ENCODE results near the gene ITGB7.
"Not testable (repeated sequence)": the region's sequence is repeated elsewhere in the genome, so short reads cannot be mapped to it uniquely, and the experiment has no call there.

The ITGB7 gene

DNA sequence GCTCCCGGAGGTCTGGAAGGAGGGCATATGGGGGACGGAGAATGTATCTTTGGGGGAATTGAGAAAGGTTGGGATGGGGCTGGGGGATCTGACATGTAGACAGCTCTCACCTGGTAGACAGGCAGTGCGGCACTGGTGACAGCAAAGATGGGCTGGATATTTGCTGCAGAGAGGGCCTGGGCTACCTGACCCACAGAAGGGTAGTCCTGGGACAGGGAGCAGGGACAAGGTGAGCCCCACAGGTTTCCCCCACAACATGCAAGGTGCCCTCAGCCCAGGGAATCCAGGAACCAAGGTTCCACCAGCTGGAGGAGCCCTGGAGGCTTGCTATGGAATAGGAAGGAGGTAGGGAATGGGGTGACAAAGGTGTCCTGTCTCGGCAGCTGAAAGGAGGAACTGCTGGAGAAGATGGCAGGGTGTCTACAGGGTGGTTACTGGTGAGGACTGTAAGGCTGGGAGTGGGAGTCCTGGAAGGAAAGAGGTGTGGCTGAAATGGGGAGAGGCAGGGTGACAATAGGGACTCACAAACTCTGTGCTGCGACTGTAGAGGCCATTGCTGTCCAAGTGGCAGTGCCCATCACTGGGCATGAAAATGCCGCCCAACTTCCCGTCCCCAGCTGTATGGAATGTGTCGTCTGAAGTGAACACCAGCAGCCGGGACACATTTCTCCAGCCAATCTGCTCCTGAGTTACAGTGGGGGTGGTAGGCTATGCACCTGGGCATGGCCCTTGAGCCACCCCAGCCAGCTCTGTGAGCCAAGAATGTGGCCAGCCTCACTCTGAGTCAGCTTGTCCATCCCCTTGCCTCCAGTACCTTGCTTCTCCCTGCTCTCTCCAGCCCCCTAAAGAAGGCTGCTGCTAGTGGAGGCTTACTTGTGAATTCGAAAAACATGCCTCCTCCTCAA is 11.3 kb downstream of the ITGB7 start:
- DNase-seq = no peak

DNA sequence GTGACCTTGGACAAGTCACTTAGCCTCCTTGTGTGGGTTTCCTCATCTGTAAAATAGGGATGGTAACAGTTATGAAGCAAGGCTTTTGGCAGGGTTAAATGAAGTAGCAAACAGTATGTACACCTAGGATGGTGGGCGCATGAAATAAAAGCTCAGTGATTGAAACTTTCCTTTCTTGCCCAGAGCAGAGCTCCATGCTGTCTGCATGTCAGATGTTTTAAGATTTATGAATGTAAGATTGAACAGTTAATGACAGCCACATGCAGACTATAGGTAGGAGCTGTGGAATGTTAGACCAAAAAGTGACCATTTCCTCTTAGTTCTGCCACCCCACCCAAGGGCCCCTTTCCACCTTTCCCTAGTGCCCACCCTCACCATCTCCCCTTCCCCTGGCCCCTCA is 12.1 kb downstream of the ITGB7 start:
- no peak for DNase-seq

DNA sequence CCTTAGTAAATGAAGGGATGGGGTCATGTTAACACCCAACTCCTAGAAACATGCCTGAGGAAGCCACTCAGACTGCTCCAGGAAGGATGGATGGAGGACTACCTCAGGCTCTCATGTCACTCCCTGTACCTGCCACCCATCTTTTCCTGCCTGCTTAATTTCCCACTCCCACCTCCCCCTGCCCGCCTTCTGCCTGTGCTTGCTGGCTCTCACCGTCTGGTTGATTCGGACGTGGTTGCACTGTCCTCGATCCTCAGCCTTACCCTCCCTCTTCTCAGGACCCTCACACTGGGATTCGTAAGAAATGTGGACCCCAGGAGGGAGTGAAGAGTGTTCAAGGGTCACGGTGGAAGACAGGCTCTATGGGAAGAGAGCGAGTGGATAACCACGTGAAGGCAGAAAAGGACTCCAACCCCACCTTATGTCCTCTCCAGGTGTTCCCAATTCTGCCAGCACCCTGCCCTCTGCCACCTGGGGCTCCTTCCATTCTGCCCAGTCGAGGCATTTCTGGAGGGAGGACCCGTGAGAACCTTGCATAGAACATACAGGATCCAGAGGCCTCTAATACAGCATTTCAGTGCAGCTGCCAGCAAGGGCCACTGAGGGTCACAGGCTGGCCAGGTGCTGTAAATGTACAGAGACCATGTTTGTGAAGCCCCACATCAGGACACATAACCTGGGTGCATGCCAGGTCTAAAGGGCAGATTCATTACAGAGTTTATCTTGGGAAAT is 12.9 kb downstream of the ITGB7 start:
- DNase-seq = no peak

DNA sequence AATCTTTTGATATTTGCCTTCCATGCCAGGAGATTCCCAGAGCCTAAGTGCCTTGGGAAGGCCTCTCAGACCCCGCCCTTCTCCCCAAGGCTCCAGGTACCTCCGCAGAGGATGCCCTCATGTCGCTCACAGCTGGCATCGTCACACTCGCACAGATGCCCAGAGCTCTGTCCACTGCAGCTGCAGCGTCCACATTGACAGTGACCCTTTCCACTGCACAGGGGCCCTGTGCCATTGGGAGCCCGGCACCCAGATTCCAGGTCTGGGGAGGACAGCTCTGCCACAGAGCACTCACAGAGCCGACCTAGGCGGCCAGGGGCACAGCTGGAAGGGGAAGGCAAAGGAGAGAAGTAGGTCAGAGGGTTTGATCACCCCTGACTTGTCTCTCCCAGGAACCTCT is 14.0 kb downstream of the ITGB7 start:
- no peak for DNase-seq

DNA sequence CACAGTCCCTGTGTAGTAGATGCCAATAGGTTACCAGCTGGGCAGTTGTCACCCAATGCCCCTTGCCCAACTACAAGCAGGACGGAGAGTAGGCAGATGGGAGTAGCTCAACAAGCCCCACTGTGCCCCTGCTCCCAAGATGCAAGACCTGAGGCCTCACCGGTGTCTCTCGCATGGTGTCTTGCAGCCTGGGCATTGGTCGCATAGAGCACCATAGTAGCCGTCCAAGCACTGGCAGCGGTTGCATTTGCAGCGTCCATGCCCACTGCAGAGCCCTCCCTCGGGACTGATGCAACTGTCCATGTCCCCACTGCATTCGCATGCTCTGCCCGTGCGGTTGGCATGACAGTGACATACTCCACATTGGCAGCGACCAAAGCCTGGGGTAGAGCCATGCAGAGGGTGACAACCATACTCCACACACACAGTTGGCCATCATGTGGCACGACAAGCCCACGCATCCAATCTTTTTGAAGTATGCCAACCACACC is 14.5 kb downstream of the ITGB7 start:
- DNase-seq = no peak

DNA sequence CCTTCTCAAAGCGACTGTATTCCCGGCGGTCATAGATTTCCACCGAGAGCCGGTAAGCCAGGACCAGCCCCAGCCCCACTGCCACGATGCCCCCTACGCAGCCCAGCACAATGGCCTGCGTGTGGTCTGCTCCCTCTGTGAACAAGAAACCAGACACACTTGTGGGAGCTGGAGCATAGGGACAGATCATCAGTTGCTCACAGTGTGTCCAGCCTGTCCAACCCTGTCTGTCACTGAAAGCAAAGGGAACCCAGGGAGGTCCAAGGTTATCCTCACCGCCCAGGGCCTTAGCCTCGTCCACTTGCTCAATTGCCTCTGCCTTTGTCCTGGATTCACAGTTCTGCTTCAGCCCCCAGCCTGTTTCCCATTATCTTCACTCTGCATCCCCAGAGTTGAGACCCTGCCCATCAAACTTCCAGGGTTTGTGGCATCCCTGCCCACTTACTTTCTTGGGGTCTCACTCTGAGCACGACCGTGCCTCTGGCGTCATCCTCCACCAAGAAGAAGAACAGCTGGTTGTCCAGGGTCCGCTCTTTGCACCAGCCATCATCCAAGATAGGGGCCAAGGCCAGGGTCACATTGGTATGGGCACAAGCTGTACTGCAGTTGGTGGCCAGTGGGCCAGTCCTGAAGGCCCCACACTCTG is 15.0 kb downstream of the ITGB7 start:
- no peak for DNase-seq

DNA sequence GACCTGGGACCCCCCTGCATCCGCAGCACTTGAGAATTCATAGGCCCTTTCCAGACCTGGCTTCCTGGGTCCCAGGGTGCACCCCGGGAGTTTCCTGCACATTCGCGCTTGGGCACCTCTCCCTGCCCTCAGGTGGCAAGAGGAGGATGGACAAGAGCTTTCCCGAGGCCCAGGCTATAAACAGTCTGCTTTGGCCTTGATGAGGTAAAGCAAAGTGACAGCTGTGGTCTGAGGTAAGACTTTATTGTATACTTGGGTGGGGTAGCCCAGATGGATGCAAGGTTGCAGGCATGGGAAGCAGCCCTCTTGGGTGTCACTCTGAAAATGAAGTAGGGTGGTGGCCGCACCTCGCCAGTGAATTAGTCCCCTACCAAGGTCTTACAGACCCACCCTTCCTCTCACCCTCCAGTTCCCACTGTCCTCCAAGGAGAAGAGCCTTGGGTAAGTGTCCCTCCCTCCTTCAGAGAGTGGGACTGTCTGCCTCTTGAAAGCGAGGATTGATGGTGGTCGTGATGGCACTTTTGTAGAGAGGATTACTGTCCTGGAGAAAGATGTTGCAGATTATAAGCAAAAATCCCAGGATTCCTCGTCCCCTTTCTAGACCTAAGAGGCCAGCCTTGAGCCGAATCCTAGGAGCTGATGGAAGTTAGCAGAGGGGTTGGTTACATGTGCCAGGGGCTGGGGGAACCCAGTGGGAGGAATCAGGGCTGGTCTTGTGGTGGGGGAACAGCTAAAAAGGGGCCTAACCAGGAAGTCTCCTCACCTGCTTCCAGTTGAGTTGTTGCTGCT is 15.8 kb downstream of the ITGB7 start:
- no peak for DNase-seq

DNA sequence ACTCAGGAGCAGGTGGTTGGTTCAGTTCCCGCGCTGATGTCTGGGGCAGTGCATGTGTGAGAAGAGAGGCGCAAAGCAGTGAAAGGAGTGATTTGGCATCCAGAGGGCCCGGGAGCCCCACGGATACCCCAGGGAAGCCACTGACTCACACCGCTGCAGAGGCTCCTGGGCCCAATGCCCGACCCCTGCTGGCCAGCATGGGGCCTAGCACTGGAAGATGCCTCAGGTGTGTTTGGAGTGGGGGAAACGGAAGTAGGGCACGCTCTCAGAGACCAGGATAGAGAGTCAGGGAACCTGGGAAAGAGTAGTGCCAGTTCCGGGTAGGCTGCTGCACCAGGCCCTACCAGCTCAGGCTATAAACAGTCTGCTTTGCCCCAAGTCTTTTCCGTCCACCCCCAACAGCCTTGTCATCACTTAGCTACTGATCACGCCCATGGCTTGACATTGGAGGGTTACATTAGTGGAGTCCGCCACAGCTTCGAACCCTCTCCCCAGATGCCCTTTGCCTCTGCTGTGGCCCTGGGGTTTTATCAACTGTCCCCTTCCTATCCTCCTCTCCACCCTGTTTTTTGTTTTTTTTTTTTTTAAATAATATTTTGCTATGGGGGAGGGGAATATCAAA is 16.8 kb downstream of the ITGB7 start:
- peak; percentile 49 for DNase-seq

DNA sequence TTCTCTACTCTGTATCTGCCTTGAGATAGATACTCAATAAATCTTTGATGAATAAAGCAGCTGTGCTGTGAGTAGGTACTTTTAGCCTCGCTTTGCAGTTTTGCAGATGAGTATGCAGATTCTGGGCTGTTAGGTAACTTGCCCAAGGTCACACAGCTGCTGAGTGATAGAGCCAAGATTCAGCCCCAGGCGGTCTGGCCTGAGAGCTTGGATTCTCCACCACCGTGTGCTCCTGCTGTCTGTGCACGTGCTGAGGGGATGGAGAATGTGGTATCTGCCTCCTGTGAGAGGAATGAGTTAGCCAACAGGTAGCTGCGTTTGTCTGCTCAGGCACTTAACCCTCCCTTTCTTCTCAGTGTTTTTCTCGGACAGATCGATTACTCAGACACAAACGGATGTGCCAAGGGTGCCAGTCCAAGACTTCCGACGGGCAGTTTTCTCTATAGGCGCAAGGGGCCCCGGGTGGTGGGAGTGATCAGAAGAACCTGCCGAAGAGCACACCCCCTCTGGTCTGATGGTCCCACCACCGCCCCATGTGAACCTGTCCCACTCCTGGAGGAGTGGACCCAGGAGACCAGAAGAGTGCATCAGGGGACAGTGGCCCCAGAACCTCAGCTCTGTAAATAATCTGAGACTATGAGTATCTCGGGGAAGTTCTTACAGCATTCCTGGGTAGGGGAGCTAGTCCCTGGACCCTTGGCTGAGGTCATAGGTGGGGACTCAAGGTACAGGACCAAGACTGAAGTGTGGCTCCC is 19.7 kb downstream of the ITGB7 start:
- DNase-seq = no peak

DNA sequence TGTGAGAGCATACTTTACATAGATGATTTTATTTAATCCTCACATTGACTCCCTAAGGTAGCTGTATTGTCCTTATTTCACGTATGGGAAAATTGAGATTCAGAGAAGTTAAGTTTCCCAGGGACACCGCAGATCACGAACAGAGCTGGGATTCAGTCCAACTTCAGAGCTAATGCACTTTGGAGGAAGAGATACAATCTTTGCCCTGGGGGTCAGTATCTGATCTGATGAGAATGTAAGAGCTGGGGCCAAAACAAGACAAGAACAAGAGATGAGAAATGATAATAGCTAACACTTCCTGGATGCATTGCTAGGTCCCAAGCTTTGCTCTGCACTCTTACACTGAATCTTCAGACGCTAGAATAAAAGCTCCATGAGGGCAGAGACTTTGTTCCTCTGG is 20.3 kb downstream of the ITGB7 start:
- no peak for DNase-seq

DNA sequence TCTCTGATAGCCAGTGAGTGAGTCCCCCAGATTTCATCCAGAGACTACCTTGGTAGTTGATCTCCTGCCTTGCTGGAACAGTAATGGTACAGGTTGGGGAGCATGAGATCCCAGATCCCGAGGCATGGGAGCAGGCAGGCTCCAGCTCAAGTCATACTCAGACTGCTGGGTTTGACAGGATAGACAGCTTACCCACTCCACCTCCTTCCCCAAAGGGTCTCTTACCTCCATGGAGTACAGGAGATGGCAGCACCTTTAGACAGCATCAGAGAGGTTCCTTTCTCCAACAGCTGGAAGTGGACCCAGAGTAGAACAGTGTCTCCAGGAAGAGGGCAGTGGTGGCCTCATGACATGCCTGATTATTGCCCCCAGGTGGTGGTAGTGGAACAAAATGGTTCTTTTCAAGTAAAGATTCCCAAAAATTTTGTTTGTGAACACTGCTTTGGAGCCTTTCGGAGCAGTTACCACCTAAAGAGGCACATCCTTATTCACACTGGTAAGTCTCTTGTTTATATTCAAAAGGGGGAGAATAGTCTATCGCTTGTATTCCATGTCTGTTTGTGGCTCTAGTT is 21.4 kb downstream of the ITGB7 start:
- DNase-seq = no peak

DNA sequence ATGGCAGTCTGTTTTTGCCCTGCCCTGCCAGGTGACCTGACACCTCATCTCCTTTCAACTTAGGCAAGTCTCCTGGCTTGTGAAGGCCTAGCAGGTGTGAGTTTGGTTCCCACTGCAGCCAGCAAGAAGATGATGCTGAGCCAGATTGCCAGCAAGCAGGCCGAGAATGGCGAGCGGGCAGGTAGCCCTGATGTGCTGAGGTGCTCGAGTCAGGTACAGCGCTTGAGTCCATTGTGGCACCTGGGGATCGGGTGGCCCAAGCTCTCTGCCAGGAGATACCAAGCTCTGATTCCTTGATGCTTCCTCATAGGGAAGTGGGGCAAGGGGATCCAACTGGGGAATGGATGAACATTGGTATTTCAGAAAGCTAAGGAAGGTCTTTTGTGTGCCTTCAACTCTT is 22.2 kb downstream of the ITGB7 start:
- no peak for DNase-seq

DNA sequence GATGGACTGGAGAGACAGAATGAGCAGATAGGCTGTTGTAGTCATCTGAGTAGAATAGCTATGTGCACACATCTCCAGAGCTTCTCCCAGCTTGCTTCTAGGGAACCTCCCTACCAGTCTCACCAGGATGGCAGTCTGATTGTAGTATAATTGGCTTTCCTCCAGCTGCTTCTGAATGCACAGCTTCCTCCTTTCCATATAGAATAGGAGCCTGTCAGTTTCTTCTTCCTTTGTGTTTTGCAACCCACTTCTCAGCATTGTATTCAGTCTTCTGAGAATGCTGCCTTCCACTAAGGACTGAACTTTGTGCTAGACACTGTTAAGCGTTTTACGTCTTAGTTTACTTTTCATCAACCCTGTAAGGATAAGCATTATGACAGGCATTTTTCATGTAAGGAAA is 24.1 kb downstream of the ITGB7 start:
- DNase-seq = no peak

DNA sequence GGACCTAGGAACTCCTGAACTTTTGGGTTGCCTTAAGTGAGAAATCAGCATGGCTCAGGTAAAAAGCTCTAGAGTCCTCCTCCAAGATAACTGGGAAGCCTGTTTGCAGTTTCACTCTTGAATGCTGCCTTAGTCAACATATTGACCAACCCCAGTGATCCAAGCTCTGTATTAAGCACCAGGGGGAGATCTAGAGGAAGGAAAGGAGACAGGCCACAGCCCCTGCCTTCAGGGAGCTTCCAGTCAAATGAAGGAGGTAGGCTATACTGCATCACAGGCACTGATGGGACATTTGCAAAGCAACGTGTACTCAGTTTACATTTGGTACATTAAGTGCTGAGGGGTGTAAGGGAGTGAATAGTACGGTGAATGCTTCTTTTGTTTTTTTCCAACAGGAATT is 25.1 kb downstream of the ITGB7 start:
- DNase-seq = no peak

DNA sequence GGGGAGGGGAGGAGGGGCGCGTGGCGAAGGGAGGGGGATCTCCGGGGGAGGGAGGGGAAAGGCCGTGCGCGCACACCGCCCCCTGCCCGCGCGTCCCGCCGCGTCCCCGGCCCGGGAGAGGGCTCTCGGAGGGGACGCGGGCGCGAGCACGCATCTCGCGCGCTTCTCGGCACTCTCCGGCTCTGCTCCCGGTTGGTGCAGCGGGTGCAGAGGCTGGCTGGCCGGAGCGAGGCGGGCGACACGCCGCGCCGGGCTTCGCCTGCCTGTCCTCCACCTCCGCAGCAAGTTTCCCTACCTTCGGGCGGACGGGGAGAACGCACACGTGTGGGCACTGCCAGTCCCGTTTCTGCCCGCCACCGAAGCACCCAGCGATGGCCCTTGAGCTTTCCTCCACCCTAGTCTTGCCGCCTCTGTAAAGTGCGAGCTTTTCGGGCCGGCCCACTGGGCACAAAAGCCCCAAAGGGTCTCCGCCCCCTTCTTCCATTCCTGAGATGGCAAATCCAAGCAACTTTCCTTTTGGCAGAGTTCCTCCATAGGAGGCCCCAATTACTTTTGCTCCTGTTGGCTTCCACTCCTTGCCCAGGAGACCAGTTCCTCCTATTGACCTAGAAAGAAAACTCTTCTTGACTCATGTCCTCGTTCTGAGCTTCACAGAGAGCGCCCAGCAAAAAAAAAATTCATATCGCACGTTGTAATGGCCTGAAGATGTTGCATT is 26.0 kb downstream of the ITGB7 start:
- DNase-seq = no peak

DNA sequence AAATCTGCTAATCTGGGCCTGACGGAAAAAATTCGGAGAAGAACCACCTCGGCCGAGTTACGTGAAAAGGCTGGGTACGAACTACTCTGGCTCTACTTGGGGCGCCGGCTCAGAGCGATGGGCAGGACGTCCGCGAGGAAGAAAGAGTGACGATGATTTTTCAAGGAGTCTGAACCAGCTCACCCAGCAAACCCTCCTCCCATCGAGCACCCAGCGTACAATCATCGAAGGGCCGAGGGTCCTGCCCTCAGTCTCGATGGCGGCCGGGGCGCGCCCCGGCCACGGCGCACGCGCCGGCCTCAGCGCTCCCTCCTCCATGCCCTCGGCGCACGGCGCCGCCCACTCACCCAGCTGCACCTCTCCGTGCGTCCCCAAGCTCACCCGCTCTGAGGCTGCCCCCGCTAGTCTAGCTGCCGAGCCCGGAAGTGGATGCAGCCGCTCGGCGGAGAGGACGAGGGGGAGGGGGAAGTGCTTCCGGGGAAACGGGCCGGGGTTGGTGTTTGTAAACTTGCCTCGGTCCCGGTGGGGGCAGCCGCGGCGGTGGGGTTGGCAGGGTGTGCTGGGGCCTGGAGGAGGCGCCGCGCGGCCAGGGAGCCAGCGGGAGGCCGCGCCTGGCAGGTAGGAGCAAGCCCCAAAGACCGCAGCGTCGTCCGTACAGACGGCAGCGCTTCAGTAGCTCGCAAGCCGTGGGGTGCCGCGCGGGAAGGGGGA is 26.7 kb downstream of the ITGB7 start, which contains the start of the genes CSAD and ZNF740:
Gene CSAD (minus strand): TSS at position 706 of the 711 bp plus-strand sequence. CDS start 7,455 bp downstream, outside the sequence.
Gene ZNF740 (plus strand): TSS at position 503 of the 711 bp plus-strand sequence. CDS start 1,262 bp downstream, outside the sequence.
- DNase-seq = peak; percentile 98

DNA sequence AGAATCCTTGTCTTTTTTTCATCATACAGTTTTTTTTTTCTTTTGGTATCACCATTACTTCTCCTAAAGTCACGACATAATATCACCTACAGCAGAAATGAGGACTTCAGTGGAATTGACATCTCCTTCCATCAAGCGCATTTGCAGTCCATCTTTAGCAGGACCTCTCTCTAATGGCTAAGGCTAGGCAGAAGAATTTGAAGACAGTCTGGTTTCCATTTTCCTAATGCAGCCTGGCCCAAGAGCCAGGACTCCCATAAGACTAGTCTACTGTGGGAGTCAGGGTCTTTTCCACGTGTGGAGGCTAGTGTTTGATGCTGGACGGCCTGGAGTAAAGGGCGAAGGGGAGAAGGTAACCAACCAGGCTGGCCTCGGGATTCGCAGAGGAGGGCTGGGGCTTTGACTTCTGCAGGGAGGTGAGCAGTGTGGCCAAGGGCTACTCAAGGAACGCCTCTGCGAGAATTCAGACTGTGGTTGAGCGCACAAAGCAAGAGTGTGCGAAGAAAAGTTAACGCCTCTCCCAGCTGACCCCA is 27.3 kb downstream of the ITGB7 start:
- no peak for DNase-seq

DNA sequence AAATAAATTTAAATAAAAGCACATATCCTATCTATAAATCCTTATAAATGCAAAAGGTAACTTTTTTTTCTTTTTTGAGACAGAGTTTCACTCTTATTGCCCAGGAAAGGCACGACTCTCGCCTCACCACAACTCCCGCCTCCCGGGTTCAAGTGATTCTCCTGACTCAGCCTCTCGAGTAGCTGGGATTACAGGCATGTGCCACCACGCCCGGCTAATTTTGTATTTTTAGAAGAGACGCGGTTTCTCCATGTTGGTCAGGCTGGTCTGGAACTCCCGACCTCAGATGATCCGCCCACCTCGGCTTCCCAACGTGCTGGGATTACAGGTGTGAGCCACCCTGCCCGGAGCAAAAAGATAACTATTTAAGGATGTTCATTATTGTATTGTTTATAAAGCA is 28.2 kb downstream of the ITGB7 start:
- not testable (repeated sequence) for DNase-seq

DNA sequence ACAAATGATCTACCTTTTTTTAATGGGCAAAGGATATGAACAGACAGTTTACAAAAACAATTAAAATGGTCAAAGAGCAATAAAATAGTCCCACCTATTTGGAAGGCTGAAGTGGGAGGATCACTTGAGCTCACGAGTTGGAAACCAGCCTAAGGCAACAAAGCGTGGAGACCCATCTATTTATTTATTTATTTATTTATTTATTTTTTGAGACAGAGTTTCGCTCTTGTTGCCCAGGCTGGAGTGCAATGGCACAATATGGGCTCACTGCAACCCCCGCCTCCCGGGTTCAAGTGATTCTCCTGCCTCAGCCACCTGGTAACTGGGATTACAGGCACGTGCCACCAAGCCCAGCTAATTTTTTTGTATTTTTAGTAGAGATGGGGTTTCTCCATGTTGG is 29.6 kb downstream of the ITGB7 start:
- not testable (repeated sequence) for DNase-seq
